ENCODE data around the gene ACAD8.
"Not testable (repeated sequence)": the region's sequence is repeated elsewhere in the genome, so short reads cannot be mapped to it uniquely, and the experiment has no call there.

Gene ACAD8

GRCh38 chr11:134246100-134246499, 7.3 kb upstream of the ACAD8 start:
- DNase-seq (ENCODE audit: low read depth in 1 of 2, low spot score in 1 of 2), result no peak
- TF ChIP-seq JUND (IDR thresholded peaks at IDR 0.05; ENCODE audit: low read depth), result no peak
- in situ Hi-C loops (cut with HindIII; ENCODE audit: low pct_unique_long_range_greater_than_20kb, low sequenced_read_pairs), result no loop called here

GRCh38 chr11:134246678-134247077, 6.7 kb upstream of the ACAD8 start:
- TF ChIP-seq JUND (IDR thresholded peaks at IDR 0.05; ENCODE audit: low read depth), result no peak
- DNase-seq (ENCODE audit: low read depth in 1 of 2, low spot score in 1 of 2), result no peak
- in situ Hi-C loops (cut with HindIII; ENCODE audit: low pct_unique_long_range_greater_than_20kb, low sequenced_read_pairs), result no loop called here

GRCh38 chr11:134248910-134249480, 4.4 kb upstream of the ACAD8 start:
- DNase-seq (ENCODE audit: low read depth in 1 of 2, low spot score in 1 of 2), result no peak
- no peak for TF ChIP-seq JUND (IDR thresholded peaks at IDR 0.05; ENCODE audit: low read depth)
- in situ Hi-C loops (cut with HindIII; ENCODE audit: low pct_unique_long_range_greater_than_20kb, low sequenced_read_pairs), result no loop called here

GRCh38 chr11:134250246-134250645, 3.1 kb upstream of the ACAD8 start:
- no peak for DNase-seq (ENCODE audit: low read depth in 1 of 2, low spot score in 1 of 2)
- in situ Hi-C loops (cut with HindIII; ENCODE audit: low pct_unique_long_range_greater_than_20kb, low sequenced_read_pairs), result no loop called here
- no peak for TF ChIP-seq JUND (IDR thresholded peaks at IDR 0.05; ENCODE audit: low read depth)

GRCh38 chr11:134250675-134251074, 2.7 kb upstream of the ACAD8 start:
- TF ChIP-seq JUND (IDR thresholded peaks at IDR 0.05; ENCODE audit: low read depth), result no peak
- in situ Hi-C loops (cut with HindIII; ENCODE audit: low pct_unique_long_range_greater_than_20kb, low sequenced_read_pairs), result no loop called here
- no peak for DNase-seq (ENCODE audit: low read depth in 1 of 2, low spot score in 1 of 2)

DNA sequence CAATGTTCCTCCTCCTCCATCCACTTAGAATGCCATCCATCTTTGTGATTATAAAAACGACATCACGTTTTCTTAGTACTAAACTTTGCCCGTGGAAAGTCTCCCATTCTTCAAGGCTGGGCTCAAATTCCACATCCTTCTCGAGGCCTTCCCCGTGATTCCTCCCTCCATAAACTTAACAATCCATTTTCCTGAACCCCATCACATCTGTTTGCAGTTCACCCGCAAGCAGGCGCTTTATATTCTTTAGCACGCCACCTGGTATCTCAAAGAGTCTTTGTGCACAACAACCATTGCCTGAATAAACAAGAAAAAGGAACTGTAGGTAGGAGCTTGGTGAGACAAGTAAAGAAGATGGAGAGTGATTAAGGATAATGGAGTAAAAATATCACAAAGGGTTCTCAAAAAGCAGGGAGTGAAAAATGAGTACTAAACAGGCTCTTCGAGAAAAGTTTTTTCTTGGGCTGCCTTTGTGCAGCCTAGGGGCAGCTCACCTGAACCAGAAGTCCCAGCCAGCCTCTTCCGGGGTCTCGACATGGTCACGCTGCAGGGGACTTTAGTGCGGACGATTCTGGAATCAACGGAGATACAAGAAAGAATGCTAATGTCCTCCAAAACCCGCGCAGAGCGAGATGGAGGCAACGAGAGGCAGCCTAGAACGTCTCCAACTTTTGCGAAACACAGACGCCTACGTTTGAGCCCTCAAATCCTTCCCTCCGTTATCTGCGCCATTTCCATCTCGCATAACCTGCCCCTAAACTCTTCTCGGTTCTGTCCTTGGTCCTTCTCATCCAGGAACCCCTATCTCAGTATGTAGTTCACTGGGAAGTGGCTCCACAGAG, 801 bp upstream of the ACAD8 start:
- in situ Hi-C loops (cut with HindIII; ENCODE audit: low pct_unique_long_range_greater_than_20kb, low sequenced_read_pairs), result no loop called here
- TF ChIP-seq JUND (IDR thresholded peaks at IDR 0.05; ENCODE audit: low read depth), result 0 out of 2 replicates have a peak, but pooled peaks have one; percentile 28
- DNase-seq (ENCODE audit: low read depth in 1 of 2, low spot score in 1 of 2), result peak in 1 of 2 experiments; percentile 67

- DNase-seq (ENCODE audit: low read depth in 1 of 2, low spot score in 1 of 2), result no peak
- no peak for TF ChIP-seq JUND (IDR thresholded peaks at IDR 0.05; ENCODE audit: low read depth)
- in situ Hi-C loops (cut with HindIII; ENCODE audit: low pct_unique_long_range_greater_than_20kb, low sequenced_read_pairs), result no loop called here
These were observed 1.2 kb downstream of the ACAD8 start for GRCh38 chr11:134254433-134255183.

GRCh38 chr11:134255184-134255561, 1.8 kb downstream of the ACAD8 start:
- in situ Hi-C loops (cut with HindIII; ENCODE audit: low pct_unique_long_range_greater_than_20kb, low sequenced_read_pairs), result not testable (repeated sequence)

GRCh38 chr11:134257101-134257500, 3.7 kb downstream of the ACAD8 start:
- DNase-seq (ENCODE audit: low read depth in 1 of 2, low spot score in 1 of 2), result no peak
- TF ChIP-seq JUND (IDR thresholded peaks at IDR 0.05; ENCODE audit: low read depth), result no peak
- in situ Hi-C loops (cut with HindIII; ENCODE audit: low pct_unique_long_range_greater_than_20kb, low sequenced_read_pairs), result no loop called here

More at GRCh38 chr11:134255184-134255561, 1.8 kb downstream of the ACAD8 start:
- DNase-seq (ENCODE audit: low read depth in 1 of 2, low spot score in 1 of 2), result not testable (repeated sequence)

DNA sequence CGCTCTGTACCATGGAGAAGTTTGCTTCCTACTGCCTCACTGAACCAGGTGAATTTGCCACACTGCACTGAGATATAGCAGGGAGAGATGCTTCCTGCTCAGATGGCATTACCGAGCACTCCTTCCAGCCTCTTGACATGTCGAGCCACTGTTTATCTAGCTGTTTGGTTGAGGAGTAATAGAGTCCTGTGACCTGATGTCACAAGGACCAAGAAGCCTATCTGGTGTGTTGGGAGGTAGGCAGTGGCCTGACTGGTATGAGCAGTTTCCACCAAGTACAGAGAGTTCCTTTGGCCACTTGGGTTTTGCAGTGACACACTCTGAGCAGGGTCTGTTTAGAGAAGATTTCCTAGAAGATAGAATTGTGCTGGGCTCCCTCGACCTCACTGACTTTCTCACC, 5.2 kb downstream of the ACAD8 start:
- DNase-seq (ENCODE audit: low read depth in 1 of 2, low spot score in 1 of 2), result peak in 1 of 2 experiments; percentile 41
- TF ChIP-seq JUND (IDR thresholded peaks at IDR 0.05; ENCODE audit: low read depth), result no peak
- in situ Hi-C loops (cut with HindIII; ENCODE audit: low pct_unique_long_range_greater_than_20kb, low sequenced_read_pairs), result no loop called here

DNA sequence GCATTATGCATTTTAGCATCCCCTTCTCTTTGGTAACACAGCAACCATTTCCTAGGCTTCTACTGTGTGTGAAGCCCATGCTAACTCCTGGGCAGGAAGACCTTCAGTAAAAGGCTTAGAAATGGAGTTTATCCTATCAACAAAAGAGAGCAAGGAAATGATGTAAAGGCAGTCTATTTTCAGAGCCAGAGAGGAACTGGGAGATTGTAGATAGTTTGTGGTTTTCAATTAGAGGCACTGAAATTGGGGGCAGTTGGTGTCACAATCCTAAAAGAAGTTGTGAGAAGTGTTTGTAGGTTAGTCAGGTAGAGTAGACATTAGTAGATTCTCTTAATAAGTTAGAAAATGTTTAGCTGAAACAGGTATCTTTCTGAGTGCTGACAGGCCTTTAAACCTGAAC, 7.1 kb downstream of the ACAD8 start:
- in situ Hi-C loops (cut with HindIII; ENCODE audit: low pct_unique_long_range_greater_than_20kb, low sequenced_read_pairs), result no loop called here
- no peak for TF ChIP-seq JUND (IDR thresholded peaks at IDR 0.05; ENCODE audit: low read depth)
- no peak for DNase-seq (ENCODE audit: low read depth in 1 of 2, low spot score in 1 of 2)

DNA sequence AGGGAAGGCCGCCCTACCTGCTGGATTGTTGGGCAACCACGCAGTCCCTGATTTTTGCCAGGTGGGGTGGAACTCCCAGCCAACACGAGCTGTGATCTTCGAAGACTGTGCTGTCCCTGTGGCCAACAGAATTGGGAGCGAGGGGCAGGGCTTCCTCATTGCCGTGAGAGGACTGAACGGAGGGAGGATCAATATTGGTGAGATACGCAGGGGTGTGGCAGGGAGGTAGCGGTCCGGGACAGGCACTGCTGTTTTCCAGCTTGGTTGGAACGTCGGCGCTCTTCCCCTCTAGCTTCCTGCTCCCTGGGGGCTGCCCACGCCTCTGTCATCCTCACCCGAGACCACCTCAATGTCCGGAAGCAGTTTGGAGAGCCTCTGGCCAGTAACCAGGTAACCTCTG, 7.6 kb downstream of the ACAD8 start:
- in situ Hi-C loops (cut with HindIII; ENCODE audit: low pct_unique_long_range_greater_than_20kb, low sequenced_read_pairs), result no loop called here
- DNase-seq (ENCODE audit: low read depth in 1 of 2, low spot score in 1 of 2), result no peak
- TF ChIP-seq JUND (IDR thresholded peaks at IDR 0.05; ENCODE audit: low read depth), result no peak

Measured in T47D (cell line).